Ishikawa (cell line): Measurements from ENCODE around the gene IL6R.

Experiments used
- CEBPB ChIP-seq: IDR thresholded peaks from 2 replicates; pipeline ENCODE4 v1.6.1; 2012
- CREB1 ChIP-seq: IDR thresholded peaks from 2 replicates; pipeline ENCODE4 v1.6.1; 2012; ENCODE audit warnings: low read depth
- EGR1 ChIP-seq: IDR thresholded peaks from 2 replicates; pipeline ENCODE4 v1.6.1; 2012
- EP300 ChIP-seq: IDR thresholded peaks from 2 replicates; pipeline ENCODE4 v1.6.1; 2012; ENCODE audit warnings: borderline replicate concordance
- FOXM1 ChIP-seq: IDR thresholded peaks from 2 replicates; pipeline ENCODE4 v1.6.1; 2012; ENCODE audit warnings: low read depth, borderline replicate concordance
- MAX ChIP-seq: IDR thresholded peaks from 2 replicates; pipeline ENCODE4 v1.6.1; 2012
- NFIC ChIP-seq: IDR thresholded peaks from 2 replicates; pipeline ENCODE4 v1.6.1; 2012
- RAD21 ChIP-seq: IDR thresholded peaks from 2 replicates; pipeline ENCODE4 v1.6.1; 2012; ENCODE audit warnings: low read depth
- REST ChIP-seq: IDR thresholded peaks from 2 replicates; pipeline ENCODE4 v1.6.1; 2012; ENCODE audit warnings: low read depth, mild to moderate bottlenecking
- TAF1 ChIP-seq: IDR thresholded peaks from 2 replicates; pipeline ENCODE4 v1.6.1; 2012; ENCODE audit warnings: low read depth, mild to moderate bottlenecking
- TCF12 ChIP-seq: IDR thresholded peaks from 2 replicates; pipeline ENCODE4 v1.6.1; 2012; ENCODE audit warnings: low read depth
- TEAD4 ChIP-seq: IDR thresholded peaks from 2 replicates; pipeline ENCODE4 v1.6.1; 2012
- USF1 ChIP-seq: IDR thresholded peaks from 2 replicates; pipeline ENCODE4 v1.6.1; 2012
- YY1 ChIP-seq: IDR thresholded peaks from 2 replicates; pipeline ENCODE4 v1.6.1; 2012; ENCODE audit warnings: low read depth
- ZBTB7A ChIP-seq: IDR thresholded peaks from 2 replicates; pipeline ENCODE4 v1.6.1; 2012; ENCODE audit warnings: low read depth

Gene IL6R

GRCh38 chr1:154403983-154404382 is 1.2 kb upstream of the IL6R start:
- TF ChIP-seq CEBPB (no peak), EP300 (no peak), MAX (no peak), RAD21 (no peak), EGR1 (no peak), CREB1 (no peak), YY1 (no peak), REST (no peak), TEAD4 (no peak), NFIC (no peak), TCF12 (no peak), USF1 (no peak), TAF1 (no peak), FOXM1 (no peak), ZBTB7A (no peak)

DNA sequence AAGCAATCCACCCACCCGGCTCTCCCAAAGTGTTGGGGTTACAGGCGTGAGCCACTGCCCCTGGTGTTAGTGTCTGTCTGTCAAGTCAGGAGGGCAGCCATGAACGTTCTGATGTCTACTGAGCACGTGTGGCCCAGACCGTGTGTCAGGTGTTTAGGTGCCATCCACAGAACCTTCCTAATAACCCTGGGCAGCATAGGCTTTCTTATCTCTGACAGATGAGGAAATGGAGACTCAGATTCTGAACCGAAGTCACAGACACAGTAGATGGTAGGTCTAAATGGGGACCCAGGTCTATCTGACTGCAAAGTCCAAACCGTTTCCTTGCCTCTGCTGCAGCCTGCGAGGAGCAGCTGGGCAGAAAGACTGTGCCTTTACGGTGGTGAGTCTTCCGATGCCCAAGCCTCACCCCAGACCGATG is 622 bp upstream of the IL6R start:
- TF ChIP-seq EGR1 = no peak
- no peak for TF ChIP-seq YY1
- TF ChIP-seq TCF12 = no peak
- TF ChIP-seq USF1 = no peak
- TF ChIP-seq RAD21 = no peak
- TF ChIP-seq ZBTB7A = no peak
- no peak for TF ChIP-seq MAX
- no peak for TF ChIP-seq NFIC

DNA sequence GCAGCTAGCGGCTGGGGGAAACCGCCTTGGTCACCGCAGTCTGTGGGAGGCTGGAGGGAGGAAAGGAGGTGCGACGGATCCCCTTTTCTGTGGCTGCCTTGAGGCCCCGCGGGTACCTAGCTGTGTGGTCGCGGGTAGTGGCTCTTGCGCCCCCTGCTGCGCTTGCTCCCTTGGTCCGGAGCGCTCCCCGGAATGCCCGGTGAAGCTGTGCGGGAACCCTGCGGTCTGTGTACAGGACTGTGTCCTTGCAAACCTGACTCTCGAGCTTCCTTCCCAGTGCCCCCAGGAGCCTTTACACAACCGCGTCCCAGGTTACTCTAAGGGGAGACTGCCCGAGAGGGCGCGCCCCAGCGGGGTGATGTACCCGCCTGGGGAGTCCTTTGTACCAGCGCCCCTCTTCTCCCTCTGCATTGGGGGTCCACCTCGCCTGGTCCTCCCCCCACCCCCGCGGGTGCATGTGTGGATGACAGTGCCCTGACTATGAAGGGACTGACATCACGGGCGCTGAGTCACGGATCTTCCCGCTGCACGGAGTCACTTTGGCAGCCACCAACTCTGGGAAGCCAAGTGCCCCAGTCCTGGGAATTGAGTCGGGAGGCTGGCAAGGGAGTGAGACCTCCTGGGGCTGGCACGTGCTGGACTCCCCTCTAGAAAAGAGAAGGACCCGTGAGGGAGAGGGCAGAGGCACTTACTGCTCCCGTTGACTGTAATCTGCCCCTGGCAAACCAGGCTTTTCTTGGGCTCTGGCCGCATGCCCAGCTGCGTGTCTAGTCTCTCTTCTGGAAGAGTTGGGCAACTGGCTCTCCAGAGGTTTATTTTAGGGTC is 816 bp downstream of the IL6R start:
- no peak for TF ChIP-seq EP300
- TF ChIP-seq ZBTB7A = 0 out of 2 replicates have a peak, but pooled peaks have one; percentile 20

DNA sequence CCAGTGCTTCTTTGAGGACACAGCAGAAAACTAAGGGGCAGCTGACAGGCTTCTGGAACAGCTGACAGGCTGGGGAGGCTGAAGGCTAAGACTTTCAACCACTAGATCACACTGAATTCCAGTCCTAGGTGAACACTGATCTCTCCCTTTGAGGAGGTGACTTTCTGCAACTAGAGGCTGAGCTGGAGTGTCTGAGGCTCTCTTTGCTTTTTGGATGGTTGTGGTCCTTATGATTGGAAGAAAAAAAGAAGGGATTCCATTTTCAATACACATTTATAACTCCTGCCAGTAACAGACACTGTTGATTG is 1.4 kb downstream of the IL6R start:
- TF ChIP-seq TCF12 (no peak), TAF1 (no peak), FOXM1 (no peak), REST (no peak), NFIC (no peak), EGR1 (no peak), TEAD4 (no peak), CEBPB (no peak), CREB1 (no peak), ZBTB7A (no peak), MAX (no peak), YY1 (no peak), EP300 (no peak), RAD21 (no peak)

GRCh38 chr1:154406886-154407197 is 1.7 kb downstream of the IL6R start:
- TF ChIP-seq TCF12 (no peak), ZBTB7A (no peak), CEBPB (no peak), TEAD4 (no peak), EP300 (no peak), RAD21 (no peak), MAX (no peak), USF1 (no peak), FOXM1 (no peak), REST (no peak), NFIC (no peak), TAF1 (no peak)
